GM12872 (cell line): ENCODE results near the gene CMSS1.

Experiments used
- CTCF ChIP-seq: IDR thresholded peaks from 3 replicates; pipeline ENCODE4 v1.5.1; 2011; ENCODE audit warnings: low read depth, mild to moderate bottlenecking, low read length, moderate library complexity; ENCODE audit not compliant: insufficient read depth

The CMSS1 gene

DNA sequence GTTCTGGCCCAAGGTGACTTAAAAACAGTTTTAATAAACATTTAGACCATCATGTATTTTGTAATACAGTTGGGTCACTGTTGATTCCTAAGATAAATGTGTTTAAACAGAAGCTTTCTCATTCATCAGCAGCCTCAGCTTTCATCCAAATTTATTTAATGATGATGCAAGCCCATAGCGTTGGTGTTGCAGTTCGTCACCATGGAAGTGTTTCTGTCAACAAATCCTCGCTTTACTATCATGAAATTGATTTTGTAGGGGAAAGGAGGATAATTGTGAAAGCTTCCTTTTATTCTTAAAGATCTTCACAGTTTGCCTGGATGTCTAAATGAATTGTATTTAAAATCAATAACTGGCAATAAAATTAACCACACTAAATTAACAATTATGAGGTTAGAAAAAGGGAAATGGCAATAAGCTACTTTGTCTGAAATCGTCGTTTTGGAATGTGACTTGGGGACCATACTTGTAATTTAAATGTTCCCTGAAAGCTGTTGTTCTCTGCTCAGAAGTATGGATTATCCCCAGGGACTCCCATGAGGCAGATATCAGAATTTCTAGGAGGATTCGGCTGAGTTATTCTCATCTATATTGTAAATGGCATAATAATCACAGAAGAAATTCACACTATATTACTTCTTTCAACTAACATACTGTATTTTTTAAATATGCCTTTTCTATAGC lies 29.0 kb downstream of the CMSS1 start:
- TF ChIP-seq CTCF: no peak

DNA sequence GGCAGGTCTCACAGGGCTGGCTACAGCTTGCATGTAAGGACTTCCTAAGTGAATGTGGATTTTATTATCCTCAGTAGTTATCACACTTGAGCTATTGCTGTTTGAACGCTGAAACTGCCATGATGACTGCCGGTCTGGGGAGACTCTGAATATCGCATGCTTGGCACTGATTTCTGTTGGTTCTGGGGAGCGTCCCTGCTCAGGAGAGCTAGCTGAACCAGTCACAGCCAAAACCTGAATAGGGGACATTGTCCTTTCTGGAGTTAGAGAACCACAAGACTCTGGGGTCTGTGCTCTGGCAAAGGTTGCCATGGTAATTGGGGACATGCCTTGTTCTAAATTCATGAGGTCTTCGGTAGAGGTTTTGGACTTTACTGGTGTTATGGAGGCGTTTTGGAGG lies 30.8 kb downstream of the CMSS1 start:
- no peak for TF ChIP-seq CTCF

DNA sequence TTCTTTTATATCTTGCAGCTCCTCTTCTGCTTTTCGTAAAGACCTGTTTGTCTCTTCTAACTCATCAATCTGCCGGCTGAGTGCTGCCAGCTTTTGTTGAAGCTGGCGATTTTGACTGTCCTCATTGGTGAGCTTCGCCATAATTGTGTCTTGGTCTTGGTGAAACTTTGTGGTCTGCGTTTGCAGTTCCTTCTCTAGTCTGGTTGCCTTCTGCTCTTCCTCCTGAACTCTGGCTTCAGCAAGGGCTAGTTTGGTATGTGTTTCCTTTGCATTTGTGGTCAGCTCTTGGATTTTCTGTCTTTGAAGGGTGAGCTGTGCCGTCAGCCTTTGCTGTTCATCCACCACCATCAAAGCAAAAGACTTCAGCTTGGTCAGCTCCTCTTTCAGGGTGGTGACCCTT lies 32.9 kb downstream of the CMSS1 start:
- no peak for TF ChIP-seq CTCF

DNA sequence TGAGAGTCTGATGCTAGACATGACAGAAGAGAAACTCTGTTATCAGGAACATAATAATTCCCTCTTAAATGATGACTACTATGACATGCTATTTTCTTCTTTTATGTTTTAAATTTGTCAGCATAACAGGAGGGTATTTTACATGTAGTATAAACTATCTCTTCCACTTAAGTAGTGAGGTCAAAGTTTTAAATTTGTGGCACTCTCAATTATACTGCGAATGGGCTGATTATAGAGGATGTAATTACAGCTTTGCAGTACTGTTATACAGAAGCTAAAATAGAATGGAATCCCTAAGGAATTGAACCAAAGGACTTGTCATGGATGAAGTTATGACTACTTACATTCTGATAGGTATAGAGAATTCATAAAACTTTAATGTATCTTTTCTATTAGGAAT lies 34.3 kb downstream of the CMSS1 start:
- no peak for TF ChIP-seq CTCF

DNA sequence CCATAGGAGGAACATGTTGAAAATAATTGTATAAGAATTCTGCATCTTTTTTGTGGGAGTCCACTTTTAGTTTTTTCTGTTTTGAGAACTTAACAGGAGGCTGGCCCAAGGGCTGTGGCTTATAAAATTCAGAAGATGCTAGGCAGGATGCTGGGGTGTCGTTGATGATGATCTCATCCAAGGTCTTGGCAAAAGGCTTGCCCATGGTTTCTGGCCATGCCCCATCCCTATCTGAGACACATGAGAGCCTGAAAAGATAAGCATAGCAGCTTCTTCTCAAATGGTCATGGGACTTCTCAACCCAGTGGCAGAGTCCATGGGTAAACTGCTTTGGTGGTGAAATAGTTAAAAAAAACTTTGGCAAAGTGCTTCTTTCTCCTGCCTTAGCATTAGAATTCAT lies 35.2 kb downstream of the CMSS1 start:
- no peak for TF ChIP-seq CTCF

DNA sequence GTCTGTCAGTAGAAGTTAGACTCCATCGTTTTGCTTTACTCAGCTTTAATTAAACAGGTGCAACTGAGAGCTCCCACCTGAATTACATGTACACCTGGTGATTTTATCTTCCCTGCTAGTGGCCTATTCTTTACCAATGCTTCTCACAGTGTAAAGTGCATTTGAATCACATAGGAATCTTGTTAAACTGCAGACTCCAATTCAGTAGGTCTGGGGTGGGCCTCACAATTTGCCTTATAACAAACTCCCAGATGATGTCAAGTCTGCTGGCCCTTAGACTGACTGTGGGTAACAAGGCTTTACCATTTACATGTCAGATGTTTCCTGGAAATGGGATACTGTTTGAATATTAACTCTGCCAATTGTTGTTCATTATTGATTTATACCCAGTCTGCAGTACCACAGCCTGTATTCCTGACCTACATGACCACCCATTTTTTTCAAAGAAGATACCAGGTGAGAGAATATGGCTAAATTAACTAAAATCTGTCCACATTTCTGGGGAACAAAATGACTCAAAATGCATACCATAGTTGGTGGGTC lies 37.2 kb downstream of the CMSS1 start:
- TF ChIP-seq CTCF: no peak

DNA sequence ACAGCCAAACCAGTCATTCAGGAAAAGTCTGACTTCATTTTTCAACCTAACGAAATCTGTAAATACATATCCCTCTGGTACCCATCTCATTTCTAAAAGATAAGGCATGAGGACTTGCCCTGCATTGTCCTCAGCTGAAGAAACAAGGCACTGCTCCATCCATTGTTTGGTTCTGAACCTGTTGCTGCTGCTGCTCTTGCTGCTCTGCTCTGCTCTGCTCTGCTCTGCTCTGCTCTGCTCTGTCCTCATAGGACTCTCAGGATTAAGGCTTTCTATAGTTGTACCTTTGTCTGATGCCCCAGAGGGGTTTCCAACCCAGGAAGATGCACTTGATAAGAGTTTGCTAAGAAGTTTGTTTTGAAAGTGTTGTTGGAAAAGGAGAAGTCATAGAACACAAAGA lies 38.2 kb downstream of the CMSS1 start:
- no peak for TF ChIP-seq CTCF
